Measurements from ENCODE around the gene CEP72.

GRCh38 chr5:573976-574375 is 38.2 kb upstream of the CEP72 start:
- TF ChIP-seq CTCF (conservative IDR thresholded peaks at IDR 0.05; ENCODE audit: low read depth, low read length) = no peak
- TF ChIP-seq EZH2phosphoT487 (IDR thresholded peaks at IDR 0.05; ENCODE audit: borderline replicate concordance, low read length) = no peak
- no peak for TF ChIP-seq EZH2 (IDR thresholded peaks at IDR 0.05; ENCODE audit: low read length, unreplicated experiment)
